ENCODE measurements around the gene SLIT3. TPM values are rescaled to one million over a fixed set of nuclear protein-coding genes. Genes with fewer than 3 reads are reported as not detected.

SLIT3 gene
- total RNA-seq, 1 experiment from 2014 or later = 0.44 TPM

DNA sequence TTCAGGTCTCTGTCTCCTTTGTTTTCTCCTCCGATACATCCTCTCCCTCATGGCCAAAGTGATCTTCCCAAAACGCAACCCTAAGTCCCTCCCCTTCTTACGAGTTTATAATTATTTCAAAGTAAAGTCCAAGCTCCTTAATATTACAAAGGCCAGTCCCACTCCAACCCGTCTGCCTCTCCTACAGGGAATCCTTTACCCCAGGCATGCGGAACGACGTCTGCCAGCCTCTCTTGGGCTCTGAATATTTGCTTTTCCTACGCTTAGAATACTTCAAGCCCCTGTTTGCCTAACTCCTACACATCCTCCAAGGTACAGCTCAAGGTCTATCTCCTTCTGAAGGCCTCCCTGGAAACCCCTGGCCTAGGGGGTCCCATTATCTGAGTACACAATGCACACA is 246.4 kb downstream of the SLIT3 start:
- ATAC-seq (no peak), DNase-seq (no peak)
- H3K9me3 ChIP-seq (ENCODE audit: low read length) = no peaks in the 10 kb centered on the region
- intact Hi-C loops (cut with micrococcal nuclease) = no loop called here
- ChIA-PET POLR2A (ENCODE audit: unreplicated experiment) (no interaction called here), CTCF (no interaction called here)
- peaks cover 23% of the 10 kb centered on the region for H3K4me1 ChIP-seq (ENCODE audit: insufficient read depth, low read length)
- no peak overlapping the region for H3K27ac ChIP-seq (ENCODE audit: low read length)
- H3F3A ChIP-seq (ENCODE audit: low read length, unreplicated experiment) = no peaks in the 10 kb centered on the region
- no peak overlapping the region for H3K4me2 ChIP-seq (ENCODE audit: low read length)
- H3K9me2 ChIP-seq (replicated peaks; ENCODE audit: low read length) = no peaks in the 10 kb centered on the region
- no TSS peak for BruUV-seq (replicated peaks)
- TF ChIP-seq EZH2 (IDR thresholded peaks at IDR 0.05; ENCODE audit: low read length, unreplicated experiment) (no peak), EZH2phosphoT487 (IDR thresholded peaks at IDR 0.05; ENCODE audit: borderline replicate concordance, low read length) (no peak)
- TF ChIP-seq, protein P1, sequence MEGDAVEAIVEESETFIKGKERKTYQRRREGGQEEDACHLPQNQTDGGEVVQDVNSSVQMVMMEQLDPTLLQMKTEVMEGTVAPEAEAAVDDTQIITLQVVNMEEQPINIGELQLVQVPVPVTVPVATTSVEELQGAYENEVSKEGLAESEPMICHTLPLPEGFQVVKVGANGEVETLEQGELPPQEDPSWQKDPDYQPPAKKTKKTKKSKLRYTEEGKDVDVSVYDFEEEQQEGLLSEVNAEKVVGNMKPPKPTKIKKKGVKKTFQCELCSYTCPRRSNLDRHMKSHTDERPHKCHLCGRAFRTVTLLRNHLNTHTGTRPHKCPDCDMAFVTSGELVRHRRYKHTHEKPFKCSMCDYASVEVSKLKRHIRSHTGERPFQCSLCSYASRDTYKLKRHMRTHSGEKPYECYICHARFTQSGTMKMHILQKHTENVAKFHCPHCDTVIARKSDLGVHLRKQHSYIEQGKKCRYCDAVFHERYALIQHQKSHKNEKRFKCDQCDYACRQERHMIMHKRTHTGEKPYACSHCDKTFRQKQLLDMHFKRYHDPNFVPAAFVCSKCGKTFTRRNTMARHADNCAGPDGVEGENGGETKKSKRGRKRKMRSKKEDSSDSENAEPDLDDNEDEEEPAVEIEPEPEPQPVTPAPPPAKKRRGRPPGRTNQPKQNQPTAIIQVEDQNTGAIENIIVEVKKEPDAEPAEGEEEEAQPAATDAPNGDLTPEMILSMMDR (conservative IDR thresholded peaks at IDR 0.05; ENCODE audit: low read depth, low read length) = no peak
- no peaks in the 10 kb centered on the region for H3K79me2 ChIP-seq (ENCODE audit: low read length)
- peaks cover 18% of the 10 kb centered on the region; the same call in 1 of the 2 replicates for H3K27me3 ChIP-seq (ENCODE audit: low read length)
- H4K20me1 ChIP-seq (ENCODE audit: low read length) = no peaks in the 10 kb centered on the region
- H3K36me3 ChIP-seq (ENCODE audit: low read depth, low read length) = no peaks in the 10 kb centered on the region
- H3K4me3 ChIP-seq (ENCODE audit: low read length) = no peak overlapping the region
- no peak overlapping the region for H3K9ac ChIP-seq (ENCODE audit: low read length)
- no peak overlapping the region for H2AFZ ChIP-seq (ENCODE audit: low read length)

DNA sequence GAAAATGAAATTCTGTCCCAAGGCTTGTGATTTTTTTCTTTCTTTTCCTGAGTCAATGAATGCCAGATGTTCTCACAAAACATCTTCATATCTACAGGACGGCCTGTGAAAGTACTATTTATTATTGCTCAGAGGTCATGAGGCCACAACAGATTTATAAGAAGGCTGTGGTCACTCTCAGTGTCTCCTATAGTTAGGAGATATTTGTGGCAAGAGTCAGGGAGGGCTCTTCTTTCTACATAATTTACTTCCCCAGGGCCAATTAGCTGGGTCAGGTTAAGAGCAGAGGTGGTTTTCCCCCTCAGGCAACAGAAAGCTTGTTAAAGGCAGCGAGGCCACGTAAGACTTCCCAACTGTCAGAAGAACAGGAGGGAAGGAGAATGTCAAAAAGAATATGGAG is 248.7 kb downstream of the SLIT3 start:
- Histone ChIP-seq H2AFZ (ENCODE audit: low read length) (no peak overlapping the region), H3K79me2 (ENCODE audit: low read length) (no peaks in the 10 kb centered on the region), H3K9ac (ENCODE audit: low read length) (no peak overlapping the region), H3K4me2 (ENCODE audit: low read length) (no peak overlapping the region), H3K9me2 (replicated peaks; ENCODE audit: low read length) (no peaks in the 10 kb centered on the region), H3K36me3 (ENCODE audit: low read depth, low read length) (no peaks in the 10 kb centered on the region), H3K27ac (ENCODE audit: low read length) (no peak overlapping the region), H3F3A (ENCODE audit: low read length, unreplicated experiment) (no peaks in the 10 kb centered on the region), H4K20me1 (ENCODE audit: low read length) (no peaks in the 10 kb centered on the region), H3K4me1 (ENCODE audit: insufficient read depth, low read length) (peaks cover 27% of the 10 kb centered on the region), H3K27me3 (ENCODE audit: low read length) (peaks cover 3% of the 10 kb centered on the region; the same call in 1 of the 2 replicates), H3K4me3 (ENCODE audit: low read length) (no peak overlapping the region), H3K9me3 (ENCODE audit: low read length) (no peaks in the 10 kb centered on the region)
- TF ChIP-seq EZH2 (IDR thresholded peaks at IDR 0.05; ENCODE audit: low read length, unreplicated experiment) = no peak
- TF ChIP-seq, protein P1 (conservative IDR thresholded peaks at IDR 0.05; ENCODE audit: low read depth, low read length) = no peak
- no peak for TF ChIP-seq EZH2phosphoT487 (IDR thresholded peaks at IDR 0.05; ENCODE audit: borderline replicate concordance, low read length)
- ATAC-seq (no peak), DNase-seq (peak; percentile 34)
- CTCF ChIA-PET = no interaction called here
- POLR2A ChIA-PET (ENCODE audit: unreplicated experiment) = no interaction called here
- no TSS peak for BruUV-seq (replicated peaks)
- intact Hi-C loops (cut with micrococcal nuclease) = no loop called here

DNA sequence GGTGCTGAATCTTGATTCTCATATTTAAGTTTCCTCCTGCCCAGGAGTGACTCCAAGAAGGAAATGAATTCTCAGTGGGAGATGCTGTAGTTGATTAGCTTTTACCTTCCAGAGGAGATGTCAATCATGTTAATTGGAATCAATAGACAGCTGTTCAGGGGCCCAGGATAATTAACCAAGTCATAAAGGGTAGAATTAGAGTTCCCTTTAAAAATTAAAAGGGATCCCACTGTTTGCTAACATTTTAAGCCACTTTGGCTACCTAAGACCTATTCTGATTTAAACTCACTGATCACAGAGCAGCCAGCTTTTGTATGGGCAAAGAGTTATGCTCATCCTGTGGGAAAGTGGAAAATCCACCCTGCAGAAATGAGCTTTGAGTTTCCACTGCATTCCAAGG is 249.6 kb downstream of the SLIT3 start:
- Histone ChIP-seq H3K9me3 (ENCODE audit: low read length) (no peaks in the 10 kb centered on the region), H3K36me3 (ENCODE audit: low read depth, low read length) (no peaks in the 10 kb centered on the region), H2AFZ (ENCODE audit: low read length) (0 out of 2 replicates have a peak overlapping the region, but pooled peaks have one; percentile 46), H3K4me1 (ENCODE audit: insufficient read depth, low read length) (peaks cover 27% of the 10 kb centered on the region), H3K27ac (ENCODE audit: low read length) (peak overlapping the region; percentile 86), H3K9ac (ENCODE audit: low read length) (peak overlapping the region; percentile 39; the same call in 1 of the 2 replicates), H3K4me2 (ENCODE audit: low read length) (peak overlapping the region; percentile 61), H4K20me1 (ENCODE audit: low read length) (no peaks in the 10 kb centered on the region), H3K79me2 (ENCODE audit: low read length) (no peaks in the 10 kb centered on the region), H3F3A (ENCODE audit: low read length, unreplicated experiment) (no peaks in the 10 kb centered on the region), H3K9me2 (replicated peaks; ENCODE audit: low read length) (no peaks in the 10 kb centered on the region), H3K4me3 (ENCODE audit: low read length) (peak overlapping the region; percentile 38; the same call in 1 of the 2 replicates), H3K27me3 (ENCODE audit: low read length) (peaks cover 10% of the 10 kb centered on the region; the same call in 1 of the 2 replicates)
- CTCF ChIA-PET = no interaction called here
- TF ChIP-seq, protein P1 (conservative IDR thresholded peaks at IDR 0.05; ENCODE audit: low read depth, low read length) = no peak
- no TSS peak for BruUV-seq (replicated peaks)
- ATAC-seq (no peak), DNase-seq (no peak)
- intact Hi-C loops (cut with micrococcal nuclease) = no loop called here
- POLR2A ChIA-PET (ENCODE audit: unreplicated experiment) = no interaction called here

Data from PC-3 (cell line).